ENCODE results near the gene LRRFIP2. TPM values are rescaled to one million over a fixed set of nuclear protein-coding genes. Genes with fewer than 3 reads are reported as not detected.

LRRFIP2 gene
- total and polyA plus RNA-seq, 2 of the 8 experiments (the other 6 are each of a cell fraction or from before 2014, with no cell fraction given), result 8.8 to 25.6 TPM

DNA sequence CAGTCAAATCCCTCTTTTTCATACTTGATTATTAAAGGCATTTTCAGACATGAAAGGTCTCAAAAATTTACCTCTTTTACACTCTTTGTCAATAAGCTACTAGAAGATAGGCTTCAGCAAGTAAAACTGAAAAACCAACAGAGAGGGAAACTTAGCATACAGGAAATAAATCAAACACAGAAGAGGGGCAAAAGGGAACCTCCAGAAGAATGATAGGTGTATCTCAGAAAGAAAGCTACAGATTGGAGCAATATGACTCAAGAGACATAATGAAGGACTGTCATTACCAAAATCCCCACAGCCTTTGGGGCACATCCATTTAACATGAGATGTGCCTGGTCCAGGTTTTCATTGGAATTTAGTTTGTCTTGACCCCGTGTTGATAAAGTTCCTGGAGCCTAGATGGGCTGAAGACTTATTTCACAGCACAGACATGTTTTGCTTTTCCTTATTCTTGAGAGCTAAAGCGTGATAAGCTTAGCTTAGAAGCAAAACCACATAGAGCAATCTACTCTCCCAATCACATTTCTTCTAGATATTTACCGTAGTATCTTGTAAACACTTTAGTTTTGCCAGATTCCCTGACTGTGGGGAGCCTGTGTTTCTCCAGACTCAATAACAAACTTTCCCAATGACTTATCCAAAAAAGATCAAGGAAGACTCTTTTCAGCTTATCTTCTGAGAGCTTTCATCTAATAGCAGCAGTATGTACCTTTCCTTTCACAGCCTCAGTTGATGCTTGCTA, 11.7 kb downstream of the LRRFIP2 start:
- H3K4ac ChIP-seq (replicated peaks; ENCODE audit: insufficient read length, low read depth, low read length), result no peak overlapping the region
- POLR2A ChIA-PET (ENCODE audit: partially characterized antibody), result interaction anchor here (0.9 to 1.1 kb wide), 2 partner anchors 21 to 189 kb away, joined by 3 read pairs; no protein-coding TSS in a partner anchor
- no peaks in the 10 kb centered on the region for H3K23me2 ChIP-seq (ENCODE audit: low read depth, low read length)
- no peak overlapping the region for H2BK5ac ChIP-seq (ENCODE audit: low read depth, low read length)
- DNase-seq (ENCODE audit: low read depth in 1 of 2, low spot score in 2 of 2), result no peak
- H4K91ac ChIP-seq (replicated peaks; ENCODE audit: insufficient read length, low read length), result no peak overlapping the region
- H3K4me3 ChIP-seq (ENCODE audit: extremely low read depth in 1 of 4, insufficient read depth in 2 of 4, low read depth in 3 of 4, low read length in 4 of 4), result no peak overlapping the region
- no peak overlapping the region for H4K8ac ChIP-seq (ENCODE audit: extremely low read depth, insufficient read depth, low read length)
- H3K36me3 ChIP-seq (ENCODE audit: control insufficient read depth in 2 of 4, insufficient read depth in 4 of 4, low read length in 3 of 4), result no peaks in the 10 kb centered on the region; a peak in 1 of 8 replicates
- no peak overlapping the region for H3K9ac ChIP-seq (replicated peaks in 1 of 4; ENCODE audit: extremely low read depth in 1 of 4, low read depth in 3 of 4, low read length in 3 of 4)
- no peak for TF ChIP-seq CBX5 (IDR thresholded peaks at IDR 0.05; ENCODE audit: low read depth, low read length)
- no peak for TF ChIP-seq SP2 (IDR thresholded peaks at IDR 0.05; ENCODE audit: low read length)
- H2BK15ac ChIP-seq (ENCODE audit: low read length), result no peak overlapping the region
- no peaks in the 10 kb centered on the region for H3K79me1 ChIP-seq (ENCODE audit: low read depth, low read length)
- H2BK120ac ChIP-seq (replicated peaks; ENCODE audit: low read depth, low read length), result no peak overlapping the region
- no peak overlapping the region for H2AK5ac ChIP-seq (ENCODE audit: low read depth, low read length)
- no peak overlapping the region for H3K4me2 ChIP-seq (ENCODE audit: insufficient read depth in 1 of 2, low read depth in 2 of 2, low read length in 2 of 2)
- FAIRE-seq, result no peak
- no peak overlapping the region for H3K56ac ChIP-seq (replicated peaks; ENCODE audit: insufficient read length, low read depth, low read length)
- peaks cover 0 to 3% of the 10 kb centered on the region in 2 experiments for H4K20me1 ChIP-seq (replicated peaks in 1 of 2; ENCODE audit: control insufficient read depth in 1 of 2, insufficient read depth in 2 of 2, low read length in 2 of 2)
- no peak overlapping the region for H4K5ac ChIP-seq (ENCODE audit: insufficient read length, low read depth, low read length)
- H3K14ac ChIP-seq (ENCODE audit: insufficient read length), result no peak overlapping the region
- H3K79me2 ChIP-seq (ENCODE audit: control insufficient read depth in 1 of 2, insufficient read depth in 2 of 2, low read length in 2 of 2), result no peaks in the 10 kb centered on the region
- no peaks in the 10 kb centered on the region for H3K27me3 ChIP-seq (replicated peaks in 1 of 4; ENCODE audit: control insufficient read depth in 3 of 4, extremely low read depth in 1 of 4, insufficient read depth in 3 of 4, low read length in 3 of 4)
- H2BK20ac ChIP-seq (ENCODE audit: low read length), result no peak overlapping the region
- H3K23ac ChIP-seq (ENCODE audit: insufficient read length), result no peak overlapping the region
- 92% methylated on average over 3 of the region's 3 CpGs; no CpG with 5 or more reads in 1 of the 2 experiments for WGBS, 2 experiments (ENCODE audit: extremely low coverage in 1 of 2, insufficient coverage in 1 of 2, insufficient read length in 1 of 2, insufficient replicate concordance in 2 of 2, low coverage in 1 of 2, low lambda C conversion rate in 2 of 2, missing lambda C conversion rate in 1 of 2)
- H3K4me1 ChIP-seq (replicated peaks in 1 of 4; ENCODE audit: control insufficient read depth in 3 of 4, insufficient read depth in 4 of 4, low read length in 3 of 4), result no peaks in the 10 kb centered on the region; a peak in 1 of 7 replicates
- CTCF ChIA-PET (ENCODE audit: partially characterized antibody), result interaction anchor here (1.1 to 1.7 kb wide), 2 partner anchors 21 to 51 kb away, joined by 3 read pairs; no protein-coding TSS in a partner anchor
- H2BK12ac ChIP-seq (ENCODE audit: low read depth, low read length), result no peak overlapping the region
- H3K27ac ChIP-seq (ENCODE audit: low read depth, low read length), result no peak overlapping the region
- no peak overlapping the region for H3K18ac ChIP-seq (ENCODE audit: extremely low read depth, low read length)
- H3K9me3 ChIP-seq (ENCODE audit: insufficient read depth in 2 of 2, low read depth in 1 of 2, low read length in 1 of 2), result no peaks in the 10 kb centered on the region
- H2AFZ ChIP-seq (ENCODE audit: low read length), result no peak overlapping the region
